Choroid plexus epithelial cell (primary cell): ENCODE measurements around the gene SEC14L2.
A peak's percentile ranks its signal among the peaks of the same experiment; 100 is the strongest.

Source experiments
- DNase-seq: peaks from one replicate; pipeline ENCODE4 v3.0.0-alpha.2; 2010; ENCODE audit warnings: low read depth
- H3K4me3 ChIP-seq: 2 replicates; pipeline ENCODE4 v1.5.1; 2011; ENCODE audit warnings: low read depth, mild to moderate bottlenecking, control low read depth, low read length, moderate library complexity
- CTCF ChIP-seq: conservative IDR thresholded peaks from 2 replicates; pipeline ENCODE4 v1.5.1; 2011; ENCODE audit warnings: low read depth, mild to moderate bottlenecking, control low read depth, inconsistent platforms, low read length, moderate library complexity

SEC14L2 gene

GRCh38 chr22:30356449-30357235, 40.2 kb upstream of the SEC14L2 start, which contains the start of the genes CCDC157 and SF3A1:
TSS of gene CCDC157 (plus strand) at chr22:30357007. CDS start at chr22:30366001, 8,994 bp downstream.
TSS of gene SF3A1 (minus strand) at chr22:30356894. CDS start at chr22:30356792, 102 bp downstream.
- H3K4me3 ChIP-seq = peak within 1 kb of the TSS; percentile 98
- TF ChIP-seq CTCF = no peak

GRCh38 chr22:30357236-30357570, 39.6 kb upstream of the SEC14L2 start:
- peak; percentile 17 for DNase-seq
- TF ChIP-seq CTCF = no peak
- peak overlapping the region; percentile 98 for H3K4me3 ChIP-seq

More at GRCh38 chr22:30356449-30357235, 40.2 kb upstream of the SEC14L2 start, which contains the start of the genes CCDC157 and SF3A1:
- DNase-seq = peak; percentile 95

- TF ChIP-seq CTCF = no peak
- H3K4me3 ChIP-seq = peak overlapping the region; percentile 98
These were observed 39.1 kb upstream of the SEC14L2 start for GRCh38 chr22:30357650-30358215.

GRCh38 chr22:30358541-30358940, 38.3 kb upstream of the SEC14L2 start:
- TF ChIP-seq CTCF = no peak
- DNase-seq = no peak

More at GRCh38 chr22:30357650-30358215, 39.1 kb upstream of the SEC14L2 start:
- no peak for DNase-seq

GRCh38 chr22:30361916-30362650, 34.7 kb upstream of the SEC14L2 start:
- no peak for DNase-seq
- no peak overlapping the region for H3K4me3 ChIP-seq
- TF ChIP-seq CTCF = no peak

More at GRCh38 chr22:30358541-30358940, 38.3 kb upstream of the SEC14L2 start:
- H3K4me3 ChIP-seq = no peak overlapping the region

- no peak for TF ChIP-seq CTCF
- peak; percentile 11 for DNase-seq
- no peak overlapping the region for H3K4me3 ChIP-seq
These were observed 34.1 kb upstream of the SEC14L2 start for GRCh38 chr22:30362651-30363281.
